Activated naive CD4-positive, alpha-beta T cell treated with anti-CD3 and anti-CD28 coated beads for 36 hours (primary cell): Measurements from ENCODE around the gene PWWP2B. TPM values are rescaled to one million over a fixed set of nuclear protein-coding genes. Genes with fewer than 3 reads are reported as not detected.
A peak's percentile ranks its signal among the peaks of the same experiment; 100 is the strongest.

Experiments
- CTCF ChIA-PET: fragments of 350-600 bp; sonication (Branson Sonifier 250); formaldehyde crosslinking; loops from one replicate; lab custom pipeline; 2021; ENCODE audit warnings: antibody characterized with exemption; lab: Charles Lee
- DNase-seq: peaks from one replicate; pipeline ENCODE4 v3.0.0-alpha.2; 2020
- H3K27ac Mint-ChIP-seq: one replicate; pipeline ENCODE4 v1.8.0; 2021; ENCODE audit warnings: mild to moderate bottlenecking, mixed read lengths
- H3K27me3 Mint-ChIP-seq: one replicate; pipeline ENCODE4 v1.8.0; 2021; ENCODE audit warnings: low read depth, mixed read lengths
- H3K36me3 Mint-ChIP-seq: one replicate; pipeline ENCODE4 v1.8.0; 2021; ENCODE audit warnings: low read depth, mixed read lengths
- H3K4me1 Mint-ChIP-seq: one replicate; pipeline ENCODE4 v1.8.0; 2021; ENCODE audit warnings: low read depth, mixed read lengths
- H3K4me3 Mint-ChIP-seq: one replicate; pipeline ENCODE4 v1.8.0; 2021; ENCODE audit warnings: mild to moderate bottlenecking, moderate library complexity, mixed read lengths
- H3K9me3 Mint-ChIP-seq: one replicate; pipeline ENCODE4 v1.8.0; 2021; ENCODE audit warnings: mixed read lengths
- intact Hi-C: fragments of 100-400 bp; cut with micrococcal nuclease; formaldehyde crosslinking; loops from one replicate; pipeline ENCODE4 v1.15.1; 2023
- total RNA-seq, 2 experiments: library from RNA; stranded (reverse); gene quantifications; one replicate each; pipeline ENCODE4 v1.2.3, GENCODE V29; 2021

The PWWP2B gene
- total RNA-seq, 2 experiments from 2014 or later: 1.5 to 2.2 TPM

DNA sequence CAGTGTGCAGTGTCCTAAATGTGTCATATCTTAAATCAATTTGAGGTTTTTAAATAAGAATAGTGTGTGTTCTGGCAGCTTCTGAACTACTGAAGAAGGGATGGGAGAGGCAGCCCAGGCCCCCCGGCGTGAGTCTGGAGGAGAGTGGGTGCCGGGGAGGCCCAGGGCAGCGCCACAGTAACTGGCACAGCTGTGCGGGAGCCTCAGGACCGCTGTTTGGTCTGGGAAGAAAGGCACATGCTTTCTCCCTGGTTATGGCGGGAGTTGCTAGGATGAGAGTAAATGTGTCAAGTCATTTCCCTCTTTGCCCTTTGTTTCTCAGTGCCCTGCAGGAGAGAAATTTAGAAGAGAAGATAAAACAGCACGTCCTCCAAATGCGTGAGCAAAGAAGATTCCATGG is 31.9 kb upstream of the PWWP2B start:
- no peaks in the 10 kb centered on the region for H3K36me3 Mint-ChIP-seq
- intact Hi-C loops: no loop called here
- no peak for DNase-seq
- H3K4me3 Mint-ChIP-seq: no peak overlapping the region
- no peaks in the 10 kb centered on the region for H3K27me3 Mint-ChIP-seq
- CTCF ChIA-PET: no interaction called here
- no peaks in the 10 kb centered on the region for H3K9me3 Mint-ChIP-seq
- no peak overlapping the region for H3K27ac Mint-ChIP-seq
- H3K4me1 Mint-ChIP-seq: no peaks in the 10 kb centered on the region

DNA sequence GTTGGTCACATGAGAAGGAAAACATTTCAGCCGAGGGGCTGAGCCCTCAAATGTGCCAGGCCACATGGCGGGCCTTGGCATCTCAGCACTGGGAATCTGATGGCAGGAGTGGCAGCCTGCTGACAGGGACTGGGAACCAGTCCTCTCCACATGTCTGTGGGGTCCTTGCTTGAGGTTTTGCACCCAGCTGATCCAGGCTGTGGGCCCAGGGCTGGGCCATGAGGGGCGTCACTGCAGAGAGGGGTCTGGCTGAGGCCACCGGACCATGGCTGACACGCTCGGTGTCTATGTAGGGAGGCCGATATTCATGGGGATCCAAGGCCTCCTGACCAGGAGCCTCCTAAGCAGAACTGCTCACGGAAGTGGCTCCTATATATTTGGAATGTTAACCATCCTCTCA is 31.0 kb upstream of the PWWP2B start:
- CTCF ChIA-PET: no interaction called here
- H3K27me3 Mint-ChIP-seq: no peaks in the 10 kb centered on the region

DNA sequence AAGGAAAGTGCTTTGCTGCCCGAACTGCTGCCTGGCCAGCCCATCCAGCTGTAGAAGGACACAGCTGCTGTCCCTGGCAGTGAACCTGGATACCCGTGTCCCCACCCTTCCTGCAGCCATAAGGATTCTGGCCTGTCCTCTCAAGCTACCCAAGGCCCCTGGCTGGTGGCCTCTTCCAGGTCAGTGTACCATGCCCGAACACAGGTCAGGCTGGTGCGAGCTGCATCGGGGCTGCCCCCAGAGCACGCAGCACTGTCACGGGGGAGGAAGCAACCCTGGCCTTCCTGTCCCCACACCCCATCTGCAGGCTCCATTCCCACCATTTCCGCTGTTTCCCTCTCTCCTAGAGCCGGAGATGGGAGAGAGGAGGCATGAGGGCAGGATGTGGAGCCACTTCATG is 30.5 kb upstream of the PWWP2B start:
- CTCF ChIA-PET: no interaction called here
- Mint-ChIP-seq H3K27me3 (no peaks in the 10 kb centered on the region), H3K9me3 (no peaks in the 10 kb centered on the region), H3K4me3 (no peak overlapping the region), H3K27ac (no peak overlapping the region), H3K4me1 (no peaks in the 10 kb centered on the region), H3K36me3 (no peaks in the 10 kb centered on the region)
- no peak for DNase-seq
- intact Hi-C loops: no loop called here

More for the DNA sequence above, 31.0 kb upstream of the PWWP2B start:
- DNase-seq: no peak
- H3K4me3 Mint-ChIP-seq: no peak overlapping the region
- intact Hi-C loops: no loop called here
- H3K9me3 Mint-ChIP-seq: no peaks in the 10 kb centered on the region
- H3K27ac Mint-ChIP-seq: no peak overlapping the region
- H3K4me1 Mint-ChIP-seq: no peaks in the 10 kb centered on the region
- H3K36me3 Mint-ChIP-seq: no peaks in the 10 kb centered on the region

DNA sequence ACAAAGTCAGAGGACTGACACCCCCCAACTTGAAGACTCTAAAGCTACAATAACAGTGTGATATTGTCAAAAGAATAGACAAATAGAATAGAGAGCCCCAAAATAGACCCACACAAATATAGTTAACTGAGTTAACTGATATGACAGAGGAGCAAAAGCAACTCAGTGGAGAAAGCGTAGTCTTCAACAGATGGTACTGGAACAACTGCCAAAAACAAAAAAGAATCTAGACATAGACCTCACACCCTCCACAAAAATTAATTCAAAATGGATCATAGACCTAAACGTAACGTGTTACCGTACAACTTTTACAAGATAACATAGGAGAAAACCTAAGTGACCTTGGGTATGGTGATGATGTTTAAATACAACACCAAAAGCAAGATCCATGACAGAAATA is 28.6 kb upstream of the PWWP2B start:
- Mint-ChIP-seq H3K4me3 (no peak overlapping the region), H3K9me3 (no peaks in the 10 kb centered on the region)

DNA sequence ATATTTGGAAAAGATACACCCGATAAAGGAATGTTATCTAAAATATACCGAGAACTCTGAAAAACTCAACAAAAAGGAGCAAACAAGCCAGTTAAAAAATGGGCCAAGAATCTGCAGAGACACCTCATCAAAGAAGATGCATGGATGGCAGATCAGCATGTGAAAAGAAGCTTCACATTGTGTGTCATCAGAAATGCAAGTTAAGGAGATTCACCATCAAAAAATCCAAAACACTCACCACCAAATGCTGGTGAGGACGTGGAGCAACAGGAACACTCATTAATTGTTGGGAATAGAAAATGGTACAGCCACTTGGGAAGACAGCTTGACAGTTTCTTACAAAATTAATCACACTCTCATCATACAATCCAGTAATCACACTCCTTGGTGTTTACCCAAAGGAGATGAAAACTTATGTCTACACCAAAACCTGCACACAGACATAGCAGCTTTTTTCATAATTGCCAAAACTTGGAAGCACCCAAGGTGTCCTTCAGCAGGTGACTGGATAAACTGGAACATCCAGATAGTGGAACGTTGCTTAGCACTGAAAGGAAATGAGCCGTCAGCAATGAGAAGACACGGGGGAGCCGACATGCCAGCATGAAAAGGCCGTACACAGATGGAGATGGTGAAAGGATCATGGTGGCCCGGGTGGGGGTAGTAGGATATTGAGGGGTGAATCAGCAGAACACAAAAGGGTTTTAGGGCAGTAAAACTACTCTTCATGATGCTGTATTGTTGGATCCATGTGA is 27.9 kb upstream of the PWWP2B start:
- Mint-ChIP-seq H3K4me3 (no peak overlapping the region), H3K27ac (no peak overlapping the region), H3K27me3 (no peaks in the 10 kb centered on the region), H3K4me1 (peaks cover 3% of the 10 kb centered on the region), H3K9me3 (no peaks in the 10 kb centered on the region), H3K36me3 (no peaks in the 10 kb centered on the region)
- intact Hi-C loops: no loop called here
- DNase-seq: no peak
- CTCF ChIA-PET: no interaction called here

More for the DNA sequence above, 28.6 kb upstream of the PWWP2B start:
- intact Hi-C loops: no loop called here
- peaks cover 3% of the 10 kb centered on the region for H3K4me1 Mint-ChIP-seq
- no peak overlapping the region for H3K27ac Mint-ChIP-seq
- H3K36me3 Mint-ChIP-seq: no peaks in the 10 kb centered on the region
- no peak for DNase-seq
- CTCF ChIA-PET: no interaction called here
- H3K27me3 Mint-ChIP-seq: no peaks in the 10 kb centered on the region

DNA sequence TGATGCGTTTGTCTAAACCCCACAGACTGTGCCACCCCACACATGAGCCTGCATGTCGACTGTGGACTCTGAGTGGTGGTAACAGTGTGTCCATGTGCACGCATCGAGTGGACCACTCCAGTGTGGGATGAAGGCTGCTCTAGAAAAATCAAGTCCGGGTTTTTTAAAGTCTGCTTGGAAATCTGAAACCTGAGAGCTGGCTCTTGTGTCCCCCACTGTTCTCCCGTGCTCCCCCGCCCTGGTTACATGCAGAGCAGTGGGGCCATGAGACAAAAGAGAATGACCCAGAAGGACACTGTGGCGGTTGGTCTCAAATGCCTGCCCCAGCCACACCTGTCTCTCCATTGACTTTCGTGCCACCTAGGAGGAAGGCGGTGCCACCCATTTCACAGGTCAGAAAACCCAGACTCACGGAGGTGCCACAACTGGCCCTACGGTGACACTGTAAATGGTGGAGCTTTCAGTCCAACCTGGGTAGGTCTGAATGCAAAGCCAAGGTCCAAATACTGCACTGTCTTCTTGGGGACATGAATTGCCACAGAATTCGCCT is 27.3 kb upstream of the PWWP2B start:
- Mint-ChIP-seq H3K27me3 (no peaks in the 10 kb centered on the region), H3K4me3 (no peak overlapping the region), H3K4me1 (peaks cover 3% of the 10 kb centered on the region), H3K9me3 (no peaks in the 10 kb centered on the region), H3K27ac (no peak overlapping the region), H3K36me3 (no peaks in the 10 kb centered on the region)
- intact Hi-C loops: loop anchor here (5.0 kb wide), 1 partner anchor 147 kb away; no protein-coding TSS in a partner anchor
- CTCF ChIA-PET: no interaction called here
- DNase-seq: no peak

DNA sequence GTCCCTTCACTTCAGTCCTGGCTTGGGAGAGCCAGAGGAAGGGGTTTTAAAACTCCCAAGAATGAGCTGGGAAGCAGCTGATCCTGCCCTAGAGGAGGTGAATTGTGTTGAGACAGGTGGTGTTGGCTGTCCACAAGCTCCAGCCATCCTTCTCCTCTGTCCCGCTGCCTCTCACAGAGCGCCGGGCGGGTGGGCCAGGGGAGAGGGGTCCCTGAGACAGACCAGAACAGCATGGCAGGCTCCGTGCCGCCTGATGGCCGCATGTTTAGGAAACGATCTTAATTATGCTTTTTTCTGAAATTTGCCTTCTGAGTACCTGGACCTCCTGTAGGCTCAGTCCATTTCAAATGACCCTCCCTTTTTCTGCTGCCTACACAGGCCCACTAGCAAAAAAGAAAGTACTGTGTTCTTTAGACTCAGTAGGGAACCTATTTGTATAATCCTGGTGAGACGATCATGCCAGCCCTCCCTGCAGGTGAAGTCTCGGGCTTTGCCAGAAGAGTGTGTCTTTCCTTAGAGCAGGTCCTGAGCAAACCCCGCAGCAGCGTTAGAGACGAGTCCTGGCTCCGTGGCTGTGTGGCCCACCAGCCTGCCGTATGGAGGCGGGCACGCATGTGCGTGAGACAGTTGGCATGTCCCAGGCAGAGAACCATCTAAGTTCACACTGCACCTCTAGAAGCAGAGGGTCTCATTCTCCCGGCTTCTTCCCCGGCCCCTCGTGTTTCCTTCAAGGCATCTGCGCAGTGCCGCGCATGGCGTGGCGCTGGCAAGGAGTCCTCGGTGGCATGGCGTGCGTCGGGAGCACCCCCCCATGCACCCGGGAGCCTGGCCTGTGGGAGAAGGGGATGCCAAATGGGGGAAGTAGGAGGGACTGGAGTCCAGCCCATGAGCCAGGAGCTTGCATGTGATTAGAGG is 26.3 kb upstream of the PWWP2B start:
- Mint-ChIP-seq H3K36me3 (no peaks in the 10 kb centered on the region), H3K4me1 (peaks cover 3% of the 10 kb centered on the region), H3K27ac (no peak overlapping the region), H3K9me3 (no peaks in the 10 kb centered on the region), H3K27me3 (no peaks in the 10 kb centered on the region), H3K4me3 (no peak overlapping the region)
- CTCF ChIA-PET: interaction anchor here (0.9 kb wide), 1 partner anchor 14 kb away, joined by 4 read pairs; no protein-coding TSS in a partner anchor
- intact Hi-C loops: loop anchor here (5.0 kb wide), 1 partner anchor 148 kb away; no protein-coding TSS in a partner anchor
- no peak for DNase-seq

DNA sequence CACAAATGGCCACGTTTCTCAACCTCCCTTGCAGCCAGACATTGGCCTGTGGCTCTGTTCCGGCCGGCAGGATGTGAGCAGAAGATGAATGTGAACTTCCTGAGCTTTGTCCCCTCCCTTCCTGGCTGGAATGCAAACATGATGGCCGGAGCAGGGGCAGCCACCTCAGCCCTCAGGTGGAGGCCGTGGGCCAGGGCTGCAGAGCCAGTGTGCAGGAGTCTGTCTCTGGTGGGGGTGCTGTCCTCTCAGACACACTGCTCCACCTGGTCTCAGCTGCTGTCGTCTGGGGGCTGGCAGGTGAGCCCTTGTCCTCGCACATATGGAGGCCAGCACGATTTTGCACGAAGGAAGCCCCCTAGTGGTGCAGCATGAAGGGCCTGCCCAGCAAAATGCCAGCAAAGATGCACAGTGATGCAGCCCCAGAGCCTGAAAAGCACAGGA is 25.3 kb upstream of the PWWP2B start:
- intact Hi-C loops: loop anchor here (5.0 kb wide), 1 partner anchor 149 kb away; no protein-coding TSS in a partner anchor
- Mint-ChIP-seq H3K36me3 (no peaks in the 10 kb centered on the region), H3K9me3 (no peaks in the 10 kb centered on the region), H3K27me3 (no peaks in the 10 kb centered on the region), H3K27ac (no peak overlapping the region), H3K4me3 (no peak overlapping the region), H3K4me1 (peaks cover 3% of the 10 kb centered on the region)
- CTCF ChIA-PET: interaction anchor here (0.7 to 2.1 kb wide), 3 partner anchors 10 to 159 kb away, joined by 3 to 9 read pairs (median 4); no protein-coding TSS in a partner anchor
- DNase-seq: peak; percentile 42

DNA sequence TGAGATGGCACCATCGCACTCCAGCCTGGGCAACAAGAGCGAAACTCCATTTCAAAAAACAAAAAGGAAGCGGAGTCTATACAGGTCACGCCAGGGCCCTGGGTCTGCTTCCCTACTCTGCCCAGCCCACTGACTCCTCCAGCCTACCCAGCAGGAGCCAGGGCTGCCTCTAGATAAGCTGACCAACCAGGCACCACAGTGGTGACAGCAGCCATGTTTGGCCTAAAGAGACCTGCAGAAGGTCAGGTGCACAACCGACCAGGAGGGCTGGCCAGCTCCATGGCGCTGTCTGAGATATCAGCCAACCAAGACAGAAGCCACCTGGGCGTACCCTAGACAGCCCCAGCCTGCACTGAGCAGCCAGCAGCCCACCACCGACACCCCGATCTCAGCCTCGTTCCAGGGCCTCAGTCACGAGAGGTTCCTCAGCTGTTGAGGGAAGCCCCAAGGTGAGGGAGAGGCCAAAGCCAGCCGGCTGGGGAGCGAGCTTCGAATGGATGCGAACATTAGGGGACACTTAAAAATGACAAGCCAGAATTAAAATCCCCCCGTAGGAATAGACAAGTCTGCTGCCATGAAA is 24.4 kb upstream of the PWWP2B start:
- peaks cover 3% of the 10 kb centered on the region for H3K4me1 Mint-ChIP-seq
- no peaks in the 10 kb centered on the region for H3K36me3 Mint-ChIP-seq
- H3K27me3 Mint-ChIP-seq: no peaks in the 10 kb centered on the region
- no peak overlapping the region for H3K4me3 Mint-ChIP-seq
- H3K9me3 Mint-ChIP-seq: no peaks in the 10 kb centered on the region
- CTCF ChIA-PET: interaction anchor here (0.7 to 2.1 kb wide), 3 partner anchors 9 to 160 kb away, joined by 3 to 9 read pairs (median 5); no protein-coding TSS in a partner anchor
- no peak overlapping the region for H3K27ac Mint-ChIP-seq
- DNase-seq: no peak
- intact Hi-C loops: loop anchor here (5.0 kb wide), 1 partner anchor 150 kb away; no protein-coding TSS in a partner anchor

DNA sequence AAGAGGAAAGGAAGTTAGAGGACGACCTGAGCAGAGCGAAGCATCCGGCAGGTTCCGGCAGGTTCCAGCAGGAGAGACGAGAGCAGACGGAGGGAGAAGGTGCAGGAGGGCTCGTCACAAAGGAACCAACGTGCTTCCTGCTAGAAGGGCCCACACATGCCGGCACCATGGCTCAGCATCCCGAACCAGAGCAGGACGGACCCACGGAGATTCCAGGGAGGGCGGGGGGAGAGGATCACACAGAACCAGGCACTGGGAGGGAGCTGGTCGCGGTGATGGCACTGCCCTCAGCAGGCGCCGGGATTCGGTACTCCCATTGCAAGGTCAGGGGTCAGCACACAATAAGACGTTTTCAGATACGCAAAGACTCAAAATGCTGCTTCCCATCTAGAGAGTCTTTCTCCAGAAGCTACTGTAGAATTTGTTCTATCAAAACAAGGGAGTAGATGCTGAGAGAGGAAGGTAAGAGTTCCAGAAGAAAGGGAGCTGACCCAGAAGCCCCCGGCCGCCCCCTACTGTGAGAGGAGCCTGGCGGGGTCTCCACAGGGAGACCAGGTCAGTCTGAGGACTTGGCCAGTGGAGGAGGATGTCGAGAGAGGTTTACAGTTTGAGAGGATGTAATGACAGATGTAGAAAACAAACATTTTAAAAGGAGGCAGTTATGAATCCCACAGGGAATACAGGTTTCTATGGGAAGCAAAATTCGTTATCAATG is 23.6 kb upstream of the PWWP2B start:
- Mint-ChIP-seq H3K9me3 (no peaks in the 10 kb centered on the region), H3K36me3 (no peaks in the 10 kb centered on the region), H3K27ac (no peak overlapping the region), H3K4me1 (peaks cover 3% of the 10 kb centered on the region), H3K4me3 (no peak overlapping the region), H3K27me3 (no peaks in the 10 kb centered on the region)
- intact Hi-C loops: loop anchor here (5.0 kb wide), 1 partner anchor 151 kb away; no protein-coding TSS in a partner anchor
- CTCF ChIA-PET: interaction anchor here (1.4 to 2.1 kb wide), 2 partner anchors 8 to 13 kb away, joined by 5 to 9 read pairs; no protein-coding TSS in a partner anchor
- DNase-seq: no peak

DNA sequence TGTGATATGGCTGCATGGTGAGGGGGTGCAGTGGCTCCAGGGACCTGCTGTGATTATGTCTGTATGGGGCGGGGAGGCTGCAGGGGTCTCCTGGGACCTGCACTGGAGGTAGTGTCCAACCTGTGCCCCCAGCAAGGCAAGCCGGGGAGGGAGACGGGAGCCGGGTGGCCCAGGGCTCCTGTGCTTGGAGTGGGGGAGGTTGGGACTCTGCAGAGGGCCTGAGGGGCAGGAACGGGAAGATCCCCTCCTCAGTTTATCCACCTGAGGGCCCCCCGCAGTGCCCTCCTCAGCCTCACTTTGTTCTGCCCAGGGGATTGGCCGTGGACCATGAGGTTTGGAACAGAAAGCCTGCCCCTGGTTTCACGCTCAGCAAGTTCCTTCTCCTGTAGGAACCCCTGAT is 22.8 kb upstream of the PWWP2B start:
- no peaks in the 10 kb centered on the region for H3K9me3 Mint-ChIP-seq
- H3K27ac Mint-ChIP-seq: no peak overlapping the region
- CTCF ChIA-PET: interaction anchor here (1.4 kb wide), 1 partner anchor 14 kb away, joined by 5 read pairs; no protein-coding TSS in a partner anchor

More for the DNA sequence above, 22.8 kb upstream of the PWWP2B start:
- H3K27me3 Mint-ChIP-seq: no peaks in the 10 kb centered on the region
- H3K36me3 Mint-ChIP-seq: no peaks in the 10 kb centered on the region
- DNase-seq: no peak
- peaks cover 3% of the 10 kb centered on the region for H3K4me1 Mint-ChIP-seq
- H3K4me3 Mint-ChIP-seq: no peak overlapping the region
- intact Hi-C loops: loop anchor here (5.0 kb wide), 1 partner anchor 152 kb away; no protein-coding TSS in a partner anchor
